Measurements from ENCODE around the gene FRYL. TPM values are rescaled to one million over a fixed set of nuclear protein-coding genes. Genes with fewer than 3 reads are reported as not detected.
"Not testable (repeated sequence)": the region's sequence is repeated elsewhere in the genome, so short reads cannot be mapped to it uniquely, and the experiment has no call there.

The FRYL gene
- total RNA-seq, 1 experiment from 2014 or later, result 29.9 TPM

DNA sequence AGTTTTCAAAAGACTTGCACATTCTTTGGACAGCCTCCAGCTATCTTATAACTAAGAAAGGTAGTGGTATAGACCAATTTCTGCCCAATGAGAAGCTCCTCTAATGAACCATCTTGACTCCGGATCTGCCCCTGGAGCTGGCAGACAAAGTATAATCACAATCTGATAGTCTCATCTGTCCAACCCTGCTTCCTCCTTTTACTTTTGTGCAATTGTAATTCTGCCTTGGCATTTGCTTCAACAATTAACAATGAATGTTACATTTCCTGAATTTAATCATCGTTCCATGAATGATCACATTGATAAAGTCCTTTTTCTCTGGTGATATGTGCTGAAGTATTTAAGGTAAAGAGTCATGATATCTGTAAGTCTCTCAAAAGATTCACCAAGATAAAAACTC, 27.8 kb downstream of the FRYL start:
- ATAC-seq (no peak), DNase-seq (no peak)
- Histone ChIP-seq H3K27ac (ENCODE audit: low read length) (no peak overlapping the region), H4K20me1 (ENCODE audit: low read length) (no peaks in the 10 kb centered on the region; the same call in 1 of the 2 replicates), H3K9me3 (ENCODE audit: low read length) (no peaks in the 10 kb centered on the region), H3K9ac (ENCODE audit: low read length) (no peak overlapping the region), H3K4me2 (ENCODE audit: low read length) (no peak overlapping the region), H3K4me3 (ENCODE audit: low read length) (no peak overlapping the region), H3K36me3 (ENCODE audit: low read depth, low read length) (no peaks in the 10 kb centered on the region), H2AFZ (ENCODE audit: low read length) (no peak overlapping the region), H3K4me1 (ENCODE audit: insufficient read depth, low read length) (no peaks in the 10 kb centered on the region), H3K9me2 (replicated peaks; ENCODE audit: low read length) (no peaks in the 10 kb centered on the region), H3K27me3 (ENCODE audit: low read length) (no peaks in the 10 kb centered on the region), H3K79me2 (ENCODE audit: low read length) (peaks cover 85% of the 10 kb centered on the region), H3F3A (ENCODE audit: low read length, unreplicated experiment) (no peaks in the 10 kb centered on the region)
- no TSS peak for BruUV-seq (replicated peaks)
- TF ChIP-seq EZH2phosphoT487 (IDR thresholded peaks at IDR 0.05; ENCODE audit: borderline replicate concordance, low read length) (no peak), EZH2 (IDR thresholded peaks at IDR 0.05; ENCODE audit: low read length, unreplicated experiment) (no peak)
- TF ChIP-seq, protein P1, sequence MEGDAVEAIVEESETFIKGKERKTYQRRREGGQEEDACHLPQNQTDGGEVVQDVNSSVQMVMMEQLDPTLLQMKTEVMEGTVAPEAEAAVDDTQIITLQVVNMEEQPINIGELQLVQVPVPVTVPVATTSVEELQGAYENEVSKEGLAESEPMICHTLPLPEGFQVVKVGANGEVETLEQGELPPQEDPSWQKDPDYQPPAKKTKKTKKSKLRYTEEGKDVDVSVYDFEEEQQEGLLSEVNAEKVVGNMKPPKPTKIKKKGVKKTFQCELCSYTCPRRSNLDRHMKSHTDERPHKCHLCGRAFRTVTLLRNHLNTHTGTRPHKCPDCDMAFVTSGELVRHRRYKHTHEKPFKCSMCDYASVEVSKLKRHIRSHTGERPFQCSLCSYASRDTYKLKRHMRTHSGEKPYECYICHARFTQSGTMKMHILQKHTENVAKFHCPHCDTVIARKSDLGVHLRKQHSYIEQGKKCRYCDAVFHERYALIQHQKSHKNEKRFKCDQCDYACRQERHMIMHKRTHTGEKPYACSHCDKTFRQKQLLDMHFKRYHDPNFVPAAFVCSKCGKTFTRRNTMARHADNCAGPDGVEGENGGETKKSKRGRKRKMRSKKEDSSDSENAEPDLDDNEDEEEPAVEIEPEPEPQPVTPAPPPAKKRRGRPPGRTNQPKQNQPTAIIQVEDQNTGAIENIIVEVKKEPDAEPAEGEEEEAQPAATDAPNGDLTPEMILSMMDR (conservative IDR thresholded peaks at IDR 0.05; ENCODE audit: low read depth, low read length), result no peak
- ChIA-PET POLR2A (ENCODE audit: unreplicated experiment) (no interaction called here), CTCF (no interaction called here)
- intact Hi-C loops (cut with micrococcal nuclease), result no loop called here

DNA sequence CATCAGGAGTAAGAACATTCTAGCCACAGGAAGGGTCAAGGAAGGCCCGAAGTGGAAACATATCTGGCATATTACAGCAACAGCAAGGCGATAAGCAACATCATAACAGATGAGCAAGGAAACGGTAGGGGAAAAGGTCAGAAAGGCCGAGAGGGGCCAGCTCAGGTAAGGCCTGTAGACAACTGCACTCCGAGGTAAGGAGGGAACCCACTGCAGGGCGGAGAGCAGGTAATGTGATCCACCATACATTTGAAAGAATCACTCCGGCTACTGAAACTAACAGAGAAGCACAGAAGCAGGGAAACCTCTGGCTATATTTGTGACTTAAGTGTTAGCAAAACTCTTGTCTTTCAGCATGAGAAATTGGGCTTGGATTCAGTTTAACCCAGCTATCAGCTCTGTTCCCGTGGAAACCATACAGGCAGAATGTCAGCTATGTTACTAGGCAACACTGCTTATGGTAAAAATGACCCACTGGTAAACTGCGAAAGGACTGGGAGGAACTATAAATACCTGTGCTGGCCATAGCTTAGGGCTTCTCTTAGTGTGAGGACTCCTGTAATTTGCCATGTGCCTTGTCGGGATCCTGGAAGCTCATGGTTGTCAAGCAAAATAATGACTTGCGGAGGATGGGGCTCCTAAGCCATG, 31.0 kb downstream of the FRYL start:
- Histone ChIP-seq H2AFZ (ENCODE audit: low read length) (no peak overlapping the region), H3K9me2 (replicated peaks; ENCODE audit: low read length) (no peaks in the 10 kb centered on the region), H3K79me2 (ENCODE audit: low read length) (peaks cover 77% of the 10 kb centered on the region), H3K9ac (ENCODE audit: low read length) (no peak overlapping the region), H3K27ac (ENCODE audit: low read length) (no peak overlapping the region), H3K4me3 (ENCODE audit: low read length) (no peak overlapping the region), H3K4me2 (ENCODE audit: low read length) (no peak overlapping the region), H3F3A (ENCODE audit: low read length, unreplicated experiment) (no peaks in the 10 kb centered on the region), H3K27me3 (ENCODE audit: low read length) (no peaks in the 10 kb centered on the region), H4K20me1 (ENCODE audit: low read length) (no peaks in the 10 kb centered on the region; the same call in none of the 2 replicates), H3K36me3 (ENCODE audit: low read depth, low read length) (no peaks in the 10 kb centered on the region), H3K4me1 (ENCODE audit: insufficient read depth, low read length) (no peaks in the 10 kb centered on the region), H3K9me3 (ENCODE audit: low read length) (no peaks in the 10 kb centered on the region)
- intact Hi-C loops (cut with micrococcal nuclease), result no loop called here
- ATAC-seq, result no peak
- no TSS peak for BruUV-seq (replicated peaks)
- ChIA-PET POLR2A (ENCODE audit: unreplicated experiment) (no interaction called here), CTCF (no interaction called here)
- TF ChIP-seq EZH2 (IDR thresholded peaks at IDR 0.05; ENCODE audit: low read length, unreplicated experiment) (no peak), EZH2phosphoT487 (IDR thresholded peaks at IDR 0.05; ENCODE audit: borderline replicate concordance, low read length) (no peak)
- TF ChIP-seq, protein P1 (conservative IDR thresholded peaks at IDR 0.05; ENCODE audit: low read depth, low read length), result no peak
- DNase-seq, result no peak

- Histone ChIP-seq H3K9ac (ENCODE audit: low read length) (no peak overlapping the region), H3K9me3 (ENCODE audit: low read length) (no peaks in the 10 kb centered on the region), H3K4me1 (ENCODE audit: insufficient read depth, low read length) (no peaks in the 10 kb centered on the region), H3F3A (ENCODE audit: low read length, unreplicated experiment) (no peaks in the 10 kb centered on the region), H3K36me3 (ENCODE audit: low read depth, low read length) (no peaks in the 10 kb centered on the region), H3K4me3 (ENCODE audit: low read length) (no peak overlapping the region), H2AFZ (ENCODE audit: low read length) (no peak overlapping the region), H4K20me1 (ENCODE audit: low read length) (no peaks in the 10 kb centered on the region; the same call in 1 of the 2 replicates), H3K27ac (ENCODE audit: low read length) (no peak overlapping the region), H3K27me3 (ENCODE audit: low read length) (no peaks in the 10 kb centered on the region), H3K9me2 (replicated peaks; ENCODE audit: low read length) (no peaks in the 10 kb centered on the region), H3K4me2 (ENCODE audit: low read length) (no peak overlapping the region), H3K79me2 (ENCODE audit: low read length) (peaks cover 76% of the 10 kb centered on the region)
- CTCF ChIA-PET, result no interaction called here
- intact Hi-C loops (cut with micrococcal nuclease), result no loop called here
- DNase-seq (no peak), ATAC-seq (no peak)
- no TSS peak for BruUV-seq (replicated peaks)
- TF ChIP-seq EZH2 (IDR thresholded peaks at IDR 0.05; ENCODE audit: low read length, unreplicated experiment) (no peak), EZH2phosphoT487 (IDR thresholded peaks at IDR 0.05; ENCODE audit: borderline replicate concordance, low read length) (no peak)
- TF ChIP-seq, protein P1 (conservative IDR thresholded peaks at IDR 0.05; ENCODE audit: low read depth, low read length), result no peak
- POLR2A ChIA-PET (ENCODE audit: unreplicated experiment), result no interaction called here
Observed at GRCh38 chr4:48746608-48747362, 33.3 kb downstream of the FRYL start.

DNA sequence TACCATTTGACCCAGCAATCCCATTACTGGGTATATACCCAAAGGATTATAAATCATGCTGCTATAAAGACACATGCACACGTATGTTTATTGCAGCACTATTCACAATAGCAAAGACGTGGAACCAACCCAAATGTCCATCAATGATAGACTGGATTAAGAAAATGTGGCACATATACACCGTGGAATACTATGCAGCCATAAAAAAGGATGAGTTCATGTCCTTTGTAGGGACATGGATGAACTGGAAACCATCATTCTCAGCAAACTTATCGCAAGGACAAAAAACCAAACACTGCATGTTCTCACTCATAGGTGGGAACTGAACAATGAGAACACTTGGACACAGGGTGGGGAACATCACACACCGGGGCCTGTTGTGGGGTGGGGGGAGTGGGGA, 34.9 kb downstream of the FRYL start:
- POLR2A ChIA-PET (ENCODE audit: unreplicated experiment); H3K9me3 ChIP-seq (ENCODE audit: low read length); ATAC-seq; H3K9me2 ChIP-seq (replicated peaks; ENCODE audit: low read length); H3K36me3 ChIP-seq (ENCODE audit: low read depth, low read length); H3K27me3 ChIP-seq (ENCODE audit: low read length); H3K27ac ChIP-seq (ENCODE audit: low read length); intact Hi-C loops (cut with micrococcal nuclease); H3K4me2 ChIP-seq (ENCODE audit: low read length); BruUV-seq (replicated peaks); H3K4me1 ChIP-seq (ENCODE audit: insufficient read depth, low read length); H4K20me1 ChIP-seq (ENCODE audit: low read length); H3K9ac ChIP-seq (ENCODE audit: low read length); CTCF ChIA-PET; DNase-seq; H3K4me3 ChIP-seq (ENCODE audit: low read length); H2AFZ ChIP-seq (ENCODE audit: low read length); H3F3A ChIP-seq (ENCODE audit: low read length, unreplicated experiment): not testable (repeated sequence)
- H3K79me2 ChIP-seq (ENCODE audit: low read length), result peaks cover 75% of the 10 kb centered on the region

All from PC-3 (cell line).